H1 (cell line): ENCODE data around the gene FBN3. TPM values are rescaled to one million over a fixed set of nuclear protein-coding genes. Genes with fewer than 3 reads are reported as not detected.

Experiments
- CTCF ChIA-PET: fragments of 300-600 bp; sonication (Branson Sonifier 250); formaldehyde crosslinking; loops from one replicate; lab custom pipeline; 2021; ENCODE audit not compliant: partially characterized antibody; lab: Charles Lee
- POLR2A ChIA-PET: fragments of 300-600 bp; sonication (Branson Sonifier 250); formaldehyde crosslinking; loops from one replicate; lab custom pipeline; 2021; ENCODE audit warnings: inconsistent platforms; ENCODE audit not compliant: partially characterized antibody; lab: Charles Lee
- DNase-seq, 2 experiments: peaks; one replicate each; pipeline versions ENCODE4 v3.0.0 to v3.0.0-alpha.2; 2010 to 2022; ENCODE audit warnings: low spot score in 2 of 2, low read depth in 1 of 2, mixed read lengths in 1 of 2
- FAIRE-seq: peaks from 2 replicates; lab custom pipeline; 2011; peaks lifted over from hg19 to GRCh38; lab: Jason Lieb, UNC
- H2AFZ ChIP-seq: 2 replicates; pipeline ENCODE4 v1.8.1; 2012; ENCODE audit warnings: low read length, inconsistent platforms
- H2AK5ac ChIP-seq: 2 replicates; pipeline ENCODE4 v1.6.1; 2013; ENCODE audit warnings: low read depth, low read length
- H2BK120ac ChIP-seq: replicated peaks from 2 replicates; pipeline ENCODE3; 2013; ENCODE audit warnings: low read depth, low read length, inconsistent platforms
- H2BK12ac ChIP-seq: 2 replicates; pipeline ENCODE4 v1.6.1; 2013; ENCODE audit warnings: low read depth, low read length
- H2BK15ac ChIP-seq: 2 replicates; pipeline ENCODE4 v1.6.1; 2013; ENCODE audit warnings: low read length
- H2BK20ac ChIP-seq: 2 replicates; pipeline ENCODE4 v1.6.1; 2013; ENCODE audit warnings: low read length
- H2BK5ac ChIP-seq: 2 replicates; pipeline ENCODE4 v1.6.1; 2013; ENCODE audit warnings: low read depth, low read length
- H3K14ac ChIP-seq: 2 replicates; pipeline ENCODE4 v1.6.1; 2013; ENCODE audit warnings: inconsistent platforms; ENCODE audit not compliant: insufficient read length
- H3K18ac ChIP-seq: 2 replicates; pipeline ENCODE4 v1.6.1; 2013; ENCODE audit warnings: low read length; ENCODE audit errors: extremely low read depth
- H3K23ac ChIP-seq: 2 replicates; pipeline ENCODE4 v1.6.1; 2013; ENCODE audit warnings: inconsistent platforms; ENCODE audit not compliant: insufficient read length
- H3K23me2 ChIP-seq: 2 replicates; pipeline ENCODE4 v1.6.1; 2013; ENCODE audit warnings: low read depth, low read length
- H3K27ac ChIP-seq: 2 replicates; pipeline ENCODE4 v1.6.1; 2011; ENCODE audit warnings: low read depth, low read length, inconsistent platforms
- H3K27me3 ChIP-seq, 4 experiments: replicated peaks in 1 of 4; 1 replicate in 1 of 4; 2 replicates in 3 of 4; pipeline versions ENCODE4 v1.6.1 to v1.8.1; 2011 to 2013; ENCODE audit warnings: low read length in 3 of 4, mild to moderate bottlenecking in 3 of 4, inconsistent platforms in 2 of 4, mixed read lengths in 2 of 4, moderate library complexity in 1 of 4; ENCODE audit not compliant: control insufficient read depth in 3 of 4, insufficient read depth in 3 of 4; ENCODE audit errors: extremely low read depth in 1 of 4
- H3K36me3 ChIP-seq, 4 experiments: 2 replicates each; pipeline versions ENCODE4 v1.6.1 to v1.8.1; 2011 to 2013; ENCODE audit warnings: mild to moderate bottlenecking in 4 of 4, low read length in 3 of 4, moderate library complexity in 2 of 4, control low read depth in 1 of 4, inconsistent platforms in 1 of 4; ENCODE audit not compliant: insufficient read depth in 4 of 4, control insufficient read depth in 2 of 4
- H3K4ac ChIP-seq: replicated peaks from 2 replicates; pipeline ENCODE3; 2013; ENCODE audit warnings: low read length, low read depth, mixed read lengths, inconsistent platforms; ENCODE audit not compliant: insufficient read length
- H3K4me1 ChIP-seq, 4 experiments: replicated peaks in 1 of 4; 1 replicate in 1 of 4; 2 replicates in 3 of 4; pipeline versions ENCODE4 v1.6.1 to v1.8.1; 2011 to 2013; ENCODE audit warnings: low read length in 3 of 4, inconsistent platforms in 2 of 4, mixed read lengths in 1 of 4; ENCODE audit not compliant: insufficient read depth in 4 of 4, control insufficient read depth in 3 of 4
- H3K4me2 ChIP-seq, 2 experiments: 2 replicates each; pipeline versions ENCODE4 v1.6.1 to v1.8.1; 2011 to 2013; ENCODE audit warnings: low read depth in 2 of 2, low read length in 2 of 2, control low read depth in 1 of 2, inconsistent platforms in 1 of 2, mild to moderate bottlenecking in 1 of 2; ENCODE audit not compliant: insufficient read depth in 1 of 2
- H3K4me3 ChIP-seq, 4 experiments: fragments of 200-600, 300-600 bp in 1 of 4; sonication (generic), shearing (Covaris generic), sonication (Bioruptor Twin) in 1 of 4; 2 replicates each; pipeline versions ENCODE4 v1.5.1 to v1.8.1; 2011 to 2016; ENCODE audit warnings: low read length in 4 of 4, low read depth in 3 of 4, control low read depth in 2 of 4, inconsistent platforms in 2 of 4, mild to moderate bottlenecking in 2 of 4, mixed read lengths in 1 of 4, moderate library complexity in 1 of 4; ENCODE audit not compliant: insufficient read depth in 2 of 4; ENCODE audit errors: extremely low read depth in 1 of 4
- H3K56ac ChIP-seq: replicated peaks from 2 replicates; pipeline ENCODE3; 2013; ENCODE audit warnings: low read depth, mild to moderate bottlenecking, mixed read lengths, low read length, inconsistent platforms; ENCODE audit not compliant: insufficient read length
- H3K79me1 ChIP-seq: 2 replicates; pipeline ENCODE4 v1.6.1; 2013; ENCODE audit warnings: low read depth, low read length, control low read depth
- H3K79me2 ChIP-seq, 2 experiments: 2 replicates each; pipeline versions ENCODE4 v1.6.1 to v1.8.1; 2012 to 2013; ENCODE audit warnings: low read length in 2 of 2, mild to moderate bottlenecking in 2 of 2, inconsistent platforms in 1 of 2; ENCODE audit not compliant: insufficient read depth in 2 of 2, control insufficient read depth in 1 of 2
- H3K9ac ChIP-seq, 4 experiments: replicated peaks in 1 of 4; 1 replicate in 1 of 4; 2 replicates in 3 of 4; pipeline versions ENCODE4 v1.6.1 to v1.8.1; 2011 to 2013; ENCODE audit warnings: low read depth in 3 of 4, low read length in 3 of 4, control low read depth in 2 of 4, mild to moderate bottlenecking in 2 of 4, moderate library complexity in 2 of 4, inconsistent platforms in 1 of 4; ENCODE audit errors: extremely low read depth in 1 of 4
- H3K9me3 ChIP-seq, 2 experiments: 2 replicates each; pipeline versions ENCODE4 v1.6.1 to v1.8.1; 2012 to 2013; ENCODE audit warnings: mild to moderate bottlenecking in 2 of 2, moderate library complexity in 2 of 2, control low read depth in 1 of 2, inconsistent platforms in 1 of 2, low read depth in 1 of 2, low read length in 1 of 2, mixed read lengths in 1 of 2; ENCODE audit not compliant: insufficient read depth in 2 of 2
- H4K20me1 ChIP-seq, 2 experiments: replicated peaks in 1 of 2; 2 replicates each; pipeline versions ENCODE3 to v1.8.1; 2011 to 2013; ENCODE audit warnings: inconsistent platforms in 2 of 2, low read length in 2 of 2, mild to moderate bottlenecking in 1 of 2; ENCODE audit not compliant: insufficient read depth in 2 of 2, control insufficient read depth in 1 of 2
- H4K5ac ChIP-seq: 2 replicates; pipeline ENCODE4 v1.6.1; 2013; ENCODE audit warnings: low read length, low read depth, mixed read lengths, inconsistent platforms; ENCODE audit not compliant: insufficient read length
- H4K8ac ChIP-seq: 2 replicates; pipeline ENCODE4 v1.8.0; 2013; ENCODE audit warnings: mild to moderate bottlenecking, moderate library complexity, low read length, inconsistent platforms; ENCODE audit not compliant: insufficient read depth; ENCODE audit errors: extremely low read depth
- H4K91ac ChIP-seq: replicated peaks from 2 replicates; pipeline ENCODE3; 2013; ENCODE audit warnings: low read length, mixed read lengths, inconsistent platforms; ENCODE audit not compliant: insufficient read length
- WGBS, 2 experiments: shearing (Covaris generic) in 1 of 2; methylation state at CpG; one replicate each; pipeline versions ENCODE4 v1.1.6 to v1.1.7; 2013 to 2015; ENCODE audit warnings: low lambda C conversion rate in 2 of 2, mixed read lengths in 2 of 2, inconsistent platforms in 1 of 2, low coverage in 1 of 2, missing lambda C conversion rate in 1 of 2; ENCODE audit not compliant: insufficient replicate concordance in 2 of 2, insufficient coverage in 1 of 2, insufficient read length in 1 of 2; ENCODE audit errors: extremely low coverage in 1 of 2, missing lambda C conversion rate in 1 of 2; 5-methylcytosine and 5-hydroxymethylcytosine counted together
- polyA plus RNA-seq, 7 experiments: library from polyadenylated mRNA; depleted of rRNA in 3 of 7; stranded (reverse) in 5 of 7; unstranded in 2 of 7; fragments of >200 nt in 5 of 7; fragments of 200-250 nt in 2 of 7; gene quantifications; 1 replicate in 5 of 7; 2 replicates in 1 of 7; 4 replicates in 1 of 7; pipeline versions ENCODE4 v1.2.1 to v1.2.3, GENCODE V29; 2011 to 2013; ENCODE audit warnings: missing spikeins in 2 of 7, mixed read lengths in 2 of 7
- total RNA-seq: library from RNA; stranded (reverse); fragmentation: NEBNext Ultra II Directional; extraction: Animal tissue kit (Norgen Biotek cat#: 25700); gene quantifications from 2 replicates; pipeline ENCODE4 v1.2.1, GENCODE V29; 2021

Gene FBN3
- total and polyA plus RNA-seq, 2 of the 8 experiments (the other 6 are each of a cell fraction or from before 2014, with no cell fraction given), result 37.1 to 38.7 TPM

DNA sequence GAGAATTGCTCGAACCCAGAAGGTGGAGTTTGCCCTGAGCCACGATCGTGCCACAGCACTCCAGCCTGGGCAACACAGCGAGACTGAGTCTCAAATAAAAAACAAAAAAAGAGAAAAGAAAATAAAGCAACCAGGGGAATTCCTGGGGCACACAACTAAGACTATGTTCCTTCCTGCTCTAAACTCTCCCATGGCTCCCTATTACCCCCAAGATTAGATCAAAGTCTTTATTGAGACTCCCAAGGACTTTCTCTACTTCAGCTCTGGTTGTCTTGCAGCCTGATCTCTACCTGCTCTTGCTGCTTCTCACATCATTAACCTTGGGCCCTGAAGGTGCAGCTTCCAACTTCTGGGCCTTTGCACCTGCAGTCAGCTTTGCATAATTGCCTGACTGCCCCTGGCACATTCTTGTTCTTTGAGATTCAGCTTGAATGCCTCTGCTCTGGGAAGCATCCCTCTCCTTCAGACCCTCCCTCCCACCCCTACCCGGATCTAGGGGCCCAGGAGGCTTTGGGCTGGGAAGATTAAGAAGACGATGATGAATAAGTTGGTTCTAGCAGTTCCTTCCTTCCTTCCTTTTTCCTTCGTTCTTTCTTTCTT is 42.9 kb upstream of the FBN3 start:
- Histone ChIP-seq H4K91ac (no peak overlapping the region), H3K9me3 (no peaks in the 10 kb centered on the region), H3K4me2 (no peak overlapping the region), H2BK5ac (peak overlapping the region; percentile 35; the same call in 1 of the 2 replicates), H2BK15ac (no peak overlapping the region), H3K4ac (no peak overlapping the region), H3K27ac (no peak overlapping the region), H3K79me2 (no peaks in the 10 kb centered on the region), H4K8ac (no peak overlapping the region), H3K36me3 (no peaks in the 10 kb centered on the region), H3K79me1 (no peaks in the 10 kb centered on the region), H3K18ac (no peak overlapping the region), H3K23ac (no peak overlapping the region), H2BK20ac (peak overlapping the region; percentile 72; the same call in 1 of the 2 replicates), H3K27me3 (no peaks in the 10 kb centered on the region), H2BK120ac (no peak overlapping the region), H4K20me1 (no peaks in the 10 kb centered on the region), H2BK12ac (0 out of 2 replicates have a peak overlapping the region, but pooled peaks have one; percentile 68), H3K4me3 (no peak overlapping the region), H4K5ac (no peak overlapping the region), H2AFZ (no peak overlapping the region), H3K56ac (no peak overlapping the region), H3K9ac (no peak overlapping the region), H3K4me1 (peaks cover 0 to 6% (median 3%) of the 10 kb centered on the region in 4 experiments; a peak in 5 of 7 replicates), H3K23me2 (no peaks in the 10 kb centered on the region; the same call in 1 of the 2 replicates), H3K14ac (no peak overlapping the region), H2AK5ac (peak overlapping the region; percentile 65; the same call in 1 of the 2 replicates)
- DNase-seq (no peak), FAIRE-seq (no peak)
- 77% methylated on average over 7 of the region's 7 CpGs; no CpG with 5 or more reads in 1 of the 2 experiments for WGBS, 2 experiments
- CTCF ChIA-PET, result interaction anchor here (0.9 to 1.6 kb wide), 3 partner anchors 10 to 61 kb away, joined by 3 to 4 read pairs (median 4); no protein-coding TSS in a partner anchor
- POLR2A ChIA-PET, result interaction anchor here (1.1 to 2.5 kb wide), 5 partner anchors 10 to 131 kb away, joined by 3 to 6 read pairs (median 4); partner anchors contain the start of gene CERS4
